Nephron progenitor cell (in vitro differentiated cells): ENCODE data around the gene CPLX3.
A peak's percentile ranks its signal among the peaks of the same experiment; 100 is the strongest.

Experiments used
- DNase-seq: peaks from one replicate; pipeline ENCODE4 v3.0.0; 2021
- H3K27ac Mint-ChIP-seq: 2 replicates; pipeline ENCODE4 v1.8.0; 2021; ENCODE audit warnings: mild to moderate bottlenecking, moderate library complexity, mixed read lengths
- H3K27me3 Mint-ChIP-seq: 2 replicates; pipeline ENCODE4 v1.8.0; 2021; ENCODE audit warnings: mild to moderate bottlenecking, low read depth, mixed read lengths; ENCODE audit not compliant: poor library complexity
- H3K36me3 Mint-ChIP-seq: 2 replicates; pipeline ENCODE4 v1.8.0; 2021; ENCODE audit warnings: low read depth, mixed read lengths
- H3K4me1 Mint-ChIP-seq: 2 replicates; pipeline ENCODE4 v1.8.0; 2021; ENCODE audit warnings: mixed read lengths
- H3K4me3 Mint-ChIP-seq: 2 replicates; pipeline ENCODE4 v1.8.0; 2021; ENCODE audit warnings: mild to moderate bottlenecking, moderate library complexity, mixed read lengths
- H3K9me3 Mint-ChIP-seq: 2 replicates; pipeline ENCODE4 v1.8.0; 2021; ENCODE audit warnings: mild to moderate bottlenecking, moderate library complexity, mixed read lengths
- TF ChIP-seq, protein P1 (sequence below): fragments of 200-600 bp; sonication (generic); IDR thresholded peaks from 2 replicates; pipeline ENCODE4 v1.5.0; 2021; ENCODE audit warnings: antibody characterized with exemption

The CPLX3 gene

GRCh38 chr15:74788042-74788682, 38.3 kb upstream of the CPLX3 start:
- peak overlapping the region; percentile 75 for H3K27ac Mint-ChIP-seq
- peaks cover 79% of the 10 kb centered on the region for H3K4me1 Mint-ChIP-seq
- H3K4me3 Mint-ChIP-seq, result no peak overlapping the region

DNA sequence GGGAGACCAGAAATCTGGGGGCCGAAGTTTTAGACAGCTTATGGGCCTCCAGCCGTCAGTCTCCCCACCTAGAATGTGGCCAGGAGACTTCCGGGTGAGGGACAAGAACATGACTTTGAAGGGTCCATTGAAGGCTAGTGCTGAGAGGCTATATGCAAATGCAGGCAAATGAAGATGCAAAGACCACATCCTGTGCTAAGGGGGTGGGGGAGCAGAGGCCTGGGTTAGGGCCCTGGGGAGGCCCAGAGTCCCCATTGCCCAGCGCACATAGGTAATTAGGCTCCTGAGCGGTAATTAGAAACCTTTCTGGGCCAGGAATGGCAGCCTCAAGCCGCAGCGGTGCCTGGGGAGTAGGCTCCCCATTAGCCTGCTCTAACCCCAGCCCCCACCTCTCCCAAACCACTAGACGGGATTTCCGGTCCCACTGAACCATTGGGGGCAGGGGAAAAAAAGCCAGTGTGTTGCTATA, 37.7 kb upstream of the CPLX3 start:
- peak overlapping the region; percentile 75 for H3K27ac Mint-ChIP-seq
- H3K4me3 Mint-ChIP-seq, result no peak overlapping the region

More at GRCh38 chr15:74788042-74788682, 38.3 kb upstream of the CPLX3 start:
- no peak for DNase-seq
- TF ChIP-seq, protein P1, sequence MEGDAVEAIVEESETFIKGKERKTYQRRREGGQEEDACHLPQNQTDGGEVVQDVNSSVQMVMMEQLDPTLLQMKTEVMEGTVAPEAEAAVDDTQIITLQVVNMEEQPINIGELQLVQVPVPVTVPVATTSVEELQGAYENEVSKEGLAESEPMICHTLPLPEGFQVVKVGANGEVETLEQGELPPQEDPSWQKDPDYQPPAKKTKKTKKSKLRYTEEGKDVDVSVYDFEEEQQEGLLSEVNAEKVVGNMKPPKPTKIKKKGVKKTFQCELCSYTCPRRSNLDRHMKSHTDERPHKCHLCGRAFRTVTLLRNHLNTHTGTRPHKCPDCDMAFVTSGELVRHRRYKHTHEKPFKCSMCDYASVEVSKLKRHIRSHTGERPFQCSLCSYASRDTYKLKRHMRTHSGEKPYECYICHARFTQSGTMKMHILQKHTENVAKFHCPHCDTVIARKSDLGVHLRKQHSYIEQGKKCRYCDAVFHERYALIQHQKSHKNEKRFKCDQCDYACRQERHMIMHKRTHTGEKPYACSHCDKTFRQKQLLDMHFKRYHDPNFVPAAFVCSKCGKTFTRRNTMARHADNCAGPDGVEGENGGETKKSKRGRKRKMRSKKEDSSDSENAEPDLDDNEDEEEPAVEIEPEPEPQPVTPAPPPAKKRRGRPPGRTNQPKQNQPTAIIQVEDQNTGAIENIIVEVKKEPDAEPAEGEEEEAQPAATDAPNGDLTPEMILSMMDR, result no peak
- H3K36me3 Mint-ChIP-seq, result peaks cover 4% of the 10 kb centered on the region
- peaks cover 9% of the 10 kb centered on the region for H3K27me3 Mint-ChIP-seq
- no peaks in the 10 kb centered on the region for H3K9me3 Mint-ChIP-seq

GRCh38 chr15:74789171-74789631, 37.2 kb upstream of the CPLX3 start:
- no peak for DNase-seq
- Mint-ChIP-seq H3K4me1 (peaks cover 74% of the 10 kb centered on the region), H3K27ac (no peak overlapping the region), H3K4me3 (no peak overlapping the region), H3K36me3 (peaks cover 4% of the 10 kb centered on the region), H3K9me3 (no peaks in the 10 kb centered on the region), H3K27me3 (peaks cover 9% of the 10 kb centered on the region)
- TF ChIP-seq, protein P1, result no peak

More for the DNA sequence above, 37.7 kb upstream of the CPLX3 start:
- peaks cover 78% of the 10 kb centered on the region for H3K4me1 Mint-ChIP-seq
- H3K36me3 Mint-ChIP-seq, result peaks cover 4% of the 10 kb centered on the region
- peaks cover 9% of the 10 kb centered on the region for H3K27me3 Mint-ChIP-seq
- DNase-seq, result no peak
- TF ChIP-seq, protein P1, result no peak
- no peaks in the 10 kb centered on the region for H3K9me3 Mint-ChIP-seq

GRCh38 chr15:74789741-74790079, 36.7 kb upstream of the CPLX3 start:
- TF ChIP-seq, protein P1, result no peak
- peaks cover 70% of the 10 kb centered on the region for H3K4me1 Mint-ChIP-seq
- DNase-seq, result no peak
- peaks cover 9% of the 10 kb centered on the region for H3K27me3 Mint-ChIP-seq
- peaks cover 4% of the 10 kb centered on the region for H3K36me3 Mint-ChIP-seq
- no peaks in the 10 kb centered on the region for H3K9me3 Mint-ChIP-seq
- no peak overlapping the region for H3K27ac Mint-ChIP-seq
- no peak overlapping the region for H3K4me3 Mint-ChIP-seq

- H3K9me3 Mint-ChIP-seq, result no peaks in the 10 kb centered on the region
- no peak for DNase-seq
- H3K27me3 Mint-ChIP-seq, result peaks cover 9% of the 10 kb centered on the region
- H3K27ac Mint-ChIP-seq, result peak overlapping the region; percentile 75
- H3K36me3 Mint-ChIP-seq, result no peaks in the 10 kb centered on the region
- H3K4me1 Mint-ChIP-seq, result peaks cover 64% of the 10 kb centered on the region
- TF ChIP-seq, protein P1, result no peak
- H3K4me3 Mint-ChIP-seq, result no peak overlapping the region
Observed at GRCh38 chr15:74790080-74790916, 36.1 kb upstream of the CPLX3 start.
